Upper lobe of right lung (tissue), 1 donor: ENCODE data around the gene LRIG1. TPM values are rescaled to one million over a fixed set of nuclear protein-coding genes. Genes with fewer than 3 reads are reported as not detected.

Experiments used
- ATAC-seq: fragments of 200-7000 bp; cut with Tn5 transposase; one replicate; pipeline ENCODE4 v1.9.1; 2020; ENCODE audit warnings: mild to moderate bottlenecking, moderate library complexity
- DNase-seq: peaks from one replicate; pipeline ENCODE4 v3.0.0-alpha.2; 2020
- H3K27ac ChIP-seq: fragments of 200-600 bp; one replicate; pipeline ENCODE4 v1.8.0; 2022
- H3K27me3 ChIP-seq: fragments of 200-600 bp; one replicate; pipeline ENCODE4 v1.8.0; 2022; ENCODE audit warnings: mild to moderate bottlenecking
- H3K36me3 ChIP-seq: fragments of 200-600 bp; one replicate; pipeline ENCODE4 v1.8.0; 2022
- H3K4me1 ChIP-seq: fragments of 200-600 bp; one replicate; pipeline ENCODE4 v1.8.0; 2022
- H3K4me3 ChIP-seq: fragments of 200-600 bp; one replicate; pipeline ENCODE4 v1.8.0; 2022; ENCODE audit warnings: mild to moderate bottlenecking
- H3K9me3 ChIP-seq: fragments of 200-600 bp; one replicate; pipeline ENCODE4 v1.8.0; 2022
- CTCF ChIP-seq: fragments of 200-600 bp; IDR thresholded peaks from one replicate; pipeline ENCODE4 v1.8.0; 2022; ENCODE audit warnings: antibody characterized with exemption
- intact Hi-C: fragments of 100-400 bp; cut with DNase I; formaldehyde crosslinking; loops from one replicate; pipeline ENCODE4 v1.11.0; 2022
- total RNA-seq: library from RNA; stranded (reverse); fragmentation: NEBNext Ultra II Directional; extraction: Animal tissue kit (Norgen Biotek cat#: 25700); gene quantifications from one replicate; pipeline ENCODE4 v1.2.1, GENCODE V29; 2021
- donor health status: DM: no; HTN: yes; CAD: no; lungs with severe emphysema.

Gene LRIG1
- total RNA-seq, 1 donor from 2014 or later, result 56.2 TPM

- Histone ChIP-seq H3K4me3 (no peak overlapping the region), H3K9me3 (no peaks in the 10 kb centered on the region), H3K36me3 (no peaks in the 10 kb centered on the region), H3K4me1 (peaks cover 34% of the 10 kb centered on the region), H3K27ac (no peak overlapping the region), H3K27me3 (no peaks in the 10 kb centered on the region)
- TF ChIP-seq CTCF, result no peak
- DNase-seq (no peak), ATAC-seq (no peak)
- intact Hi-C loops, result no loop called here
Measured at GRCh38 chr3:66432767-66433521, 67.9 kb downstream of the LRIG1 start.

GRCh38 chr3:66432041-66432766, 68.6 kb downstream of the LRIG1 start:
- intact Hi-C loops, result no loop called here
- Histone ChIP-seq H3K9me3 (no peaks in the 10 kb centered on the region), H3K36me3 (no peaks in the 10 kb centered on the region), H3K27me3 (no peaks in the 10 kb centered on the region), H3K27ac (no peak overlapping the region), H3K4me3 (no peak overlapping the region), H3K4me1 (peaks cover 35% of the 10 kb centered on the region)
- ATAC-seq (no peak), DNase-seq (no peak)
- TF ChIP-seq CTCF, result no peak

GRCh38 chr3:66431494-66431893, 69.3 kb downstream of the LRIG1 start:
- TF ChIP-seq CTCF, result no peak
- ATAC-seq (no peak), DNase-seq (no peak)
- Histone ChIP-seq H3K27ac (no peak overlapping the region), H3K4me1 (peaks cover 35% of the 10 kb centered on the region), H3K36me3 (no peaks in the 10 kb centered on the region), H3K9me3 (no peaks in the 10 kb centered on the region), H3K27me3 (no peaks in the 10 kb centered on the region), H3K4me3 (no peak overlapping the region)
- intact Hi-C loops, result no loop called here

GRCh38 chr3:66430876-66431275, 69.9 kb downstream of the LRIG1 start:
- H3K4me1 ChIP-seq, result peaks cover 37% of the 10 kb centered on the region
- no peaks in the 10 kb centered on the region for H3K9me3 ChIP-seq
- no peak for DNase-seq
- ATAC-seq, result no peak
- H3K4me3 ChIP-seq, result no peak overlapping the region
- no peaks in the 10 kb centered on the region for H3K27me3 ChIP-seq
- H3K36me3 ChIP-seq, result no peaks in the 10 kb centered on the region
- H3K27ac ChIP-seq, result no peak overlapping the region
- intact Hi-C loops, result no loop called here
- no peak for TF ChIP-seq CTCF

GRCh38 chr3:66428733-66429132, 72.1 kb downstream of the LRIG1 start:
- Histone ChIP-seq H3K9me3 (no peaks in the 10 kb centered on the region), H3K36me3 (no peaks in the 10 kb centered on the region), H3K4me3 (no peak overlapping the region), H3K27me3 (no peaks in the 10 kb centered on the region), H3K4me1 (peaks cover 53% of the 10 kb centered on the region), H3K27ac (no peak overlapping the region)
- ATAC-seq (peak; percentile 53), DNase-seq (no peak)
- no peak for TF ChIP-seq CTCF
- intact Hi-C loops, result no loop called here
